IPS-NIHi11 (cell line): ENCODE measurements around the gene TMEM123.
A peak's percentile ranks its signal among the peaks of the same experiment; 100 is the strongest.

Experiments
- DNase-seq: peaks from one replicate; pipeline ENCODE4 v3.0.0; 2012; ENCODE audit warnings: mixed read lengths, low spot score

Gene TMEM123

DNA sequence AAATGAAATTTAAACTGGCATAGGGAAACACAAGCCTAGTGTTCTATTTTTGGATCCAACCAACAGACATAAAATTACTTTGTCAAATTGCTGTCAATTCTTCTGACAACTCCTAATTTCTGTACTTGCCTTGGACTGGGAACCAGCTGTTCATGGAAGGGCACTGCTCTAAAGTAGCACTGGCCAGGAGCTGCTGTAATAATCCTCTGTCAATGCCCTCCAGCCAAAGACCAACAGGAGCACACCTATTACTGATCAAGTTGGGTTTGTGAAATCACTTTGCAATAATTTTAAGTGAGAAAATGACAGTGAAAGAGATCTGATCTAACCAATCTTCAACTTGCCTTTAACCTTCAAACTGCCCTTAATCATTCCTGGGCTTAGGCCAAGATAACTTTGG lies 18.9 kb upstream of the TMEM123 start:
- no peak for DNase-seq

DNA sequence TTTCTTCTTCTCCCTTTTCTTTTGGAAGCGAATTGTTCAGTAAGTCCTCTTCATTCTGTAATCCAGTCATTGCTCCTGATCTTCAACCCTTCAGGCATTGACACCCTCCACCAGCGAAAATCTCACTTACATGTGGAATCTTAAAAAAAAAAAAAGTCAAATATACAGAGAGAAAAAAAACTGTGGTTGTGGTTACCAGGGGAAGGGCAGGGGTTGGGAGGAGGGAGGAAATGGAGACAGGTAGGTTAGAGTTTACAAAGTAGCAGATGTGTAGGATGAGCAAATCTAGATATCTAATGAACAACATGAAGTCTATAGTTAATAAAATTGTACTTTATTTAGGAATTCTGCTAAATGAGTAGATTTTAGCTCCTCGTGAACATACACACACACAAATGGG lies 17.7 kb upstream of the TMEM123 start:
- no peak for DNase-seq

DNA sequence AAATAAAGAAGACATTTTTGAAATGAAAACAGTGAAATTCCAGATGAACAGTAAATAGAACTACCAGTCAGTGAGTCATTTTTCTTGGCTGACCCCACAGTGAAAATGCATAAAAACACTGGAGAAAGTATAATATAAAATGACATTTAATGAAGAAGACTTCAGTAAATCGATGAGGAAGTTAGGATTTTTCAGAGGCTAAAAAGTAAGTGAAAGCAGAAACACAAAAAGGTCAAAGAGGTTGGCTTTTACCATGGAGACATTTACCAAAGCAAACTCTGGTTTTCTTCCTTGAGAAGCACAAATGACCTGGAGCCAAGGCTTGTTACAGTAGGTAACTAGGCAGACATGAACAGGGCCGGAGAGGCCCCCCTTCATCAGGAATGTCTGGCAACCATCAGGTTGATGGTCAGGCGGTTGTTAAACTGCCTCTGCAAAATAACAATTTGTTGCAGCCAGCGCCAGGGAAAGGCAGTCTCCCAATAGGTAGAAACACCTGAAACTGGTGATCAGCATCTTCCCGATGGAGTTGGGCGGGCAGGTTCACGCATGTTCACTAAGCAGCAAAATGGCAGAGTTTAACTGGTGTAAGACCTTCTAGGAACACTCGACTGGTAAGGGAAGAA lies 16.7 kb upstream of the TMEM123 start:
- DNase-seq, result no peak

DNA sequence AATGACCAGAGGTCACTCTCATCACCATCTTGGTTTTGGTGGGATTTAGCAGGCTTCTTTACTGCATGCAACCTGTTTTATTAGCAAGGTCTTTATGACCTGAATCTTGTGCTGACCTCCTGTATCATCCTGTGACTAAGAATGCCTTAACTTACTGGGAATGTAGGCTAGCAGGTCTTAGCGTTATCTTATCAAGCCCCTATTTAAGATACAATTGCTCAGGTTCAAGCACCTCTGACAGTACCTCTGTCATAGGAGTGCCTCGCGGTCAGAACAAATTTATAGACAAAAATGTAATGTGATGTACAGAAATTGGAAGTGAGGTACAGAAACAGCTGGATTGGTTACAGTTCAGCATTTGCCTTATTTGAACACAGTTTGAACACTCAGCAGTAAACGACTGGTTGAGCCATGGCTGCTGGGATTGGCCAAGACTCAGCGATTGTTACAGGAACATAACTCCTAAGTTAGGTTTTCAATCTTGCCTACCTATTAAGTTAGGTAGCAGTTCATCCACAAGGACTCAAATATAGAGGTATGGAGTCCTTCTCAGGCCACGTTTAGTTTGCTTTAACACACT lies 16.1 kb upstream of the TMEM123 start:
- no peak for DNase-seq

DNA sequence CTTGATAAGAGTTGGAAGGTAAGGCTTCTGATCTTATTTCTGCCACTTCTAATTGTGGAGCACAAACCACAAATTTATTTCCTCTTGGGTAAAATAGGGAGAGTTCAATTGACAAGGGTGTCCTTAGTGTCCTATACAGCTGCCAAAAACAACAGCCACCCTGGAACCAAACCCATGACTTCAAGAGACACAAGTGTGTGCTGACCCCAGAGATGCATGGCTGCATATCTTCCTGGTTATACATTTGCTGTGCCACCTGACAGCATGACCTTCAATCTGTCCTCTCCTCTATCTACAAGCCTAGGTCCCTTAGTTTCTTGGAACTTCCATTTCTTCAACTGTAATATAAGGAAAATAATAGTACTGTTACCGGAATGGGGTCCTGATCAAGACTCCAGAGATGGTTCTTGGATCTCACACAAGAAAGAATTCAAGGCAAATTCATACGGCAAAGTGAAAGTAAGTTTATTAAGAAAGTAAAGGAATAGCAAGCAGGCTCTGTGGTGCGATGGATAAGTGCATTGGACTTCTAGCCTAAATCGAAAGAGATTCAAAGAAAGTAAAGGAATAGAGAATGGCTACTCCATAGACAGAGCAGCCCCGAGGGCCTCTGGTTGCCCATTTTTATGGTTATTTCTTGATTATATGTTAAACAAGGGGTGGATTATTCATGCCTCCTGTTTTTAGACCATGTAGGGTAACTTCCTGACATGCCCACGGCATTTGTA lies 15.5 kb upstream of the TMEM123 start:
- no peak for DNase-seq

DNA sequence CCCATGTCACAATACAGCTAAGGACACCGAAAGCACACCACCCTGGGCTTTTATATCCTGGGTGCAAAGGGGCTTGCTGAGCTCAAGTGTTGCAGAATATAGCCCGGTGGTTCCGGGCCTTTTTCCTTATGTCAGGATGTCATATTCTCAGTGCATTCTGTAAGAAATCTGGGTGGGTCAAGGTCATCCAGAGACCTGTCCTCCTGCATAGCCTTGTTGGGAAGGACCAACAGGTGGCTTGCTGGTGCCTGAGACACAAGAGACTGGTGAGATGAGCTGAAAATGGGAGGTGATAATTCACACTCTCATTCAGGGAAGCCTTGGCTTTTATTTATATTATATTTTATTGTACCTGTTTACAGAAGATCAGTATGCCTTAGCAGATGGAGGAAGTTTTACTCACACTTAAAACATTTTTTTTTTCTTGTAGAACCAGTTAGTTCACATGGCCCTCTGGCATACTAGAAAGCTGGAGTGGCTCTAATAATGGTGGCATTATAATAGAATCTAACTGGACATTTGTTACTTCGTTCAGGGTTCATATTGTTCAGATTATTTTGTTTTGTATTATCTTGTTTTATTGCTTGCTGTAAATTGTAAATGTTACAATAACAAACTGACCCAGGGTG lies 14.6 kb upstream of the TMEM123 start:
- no peak for DNase-seq

DNA sequence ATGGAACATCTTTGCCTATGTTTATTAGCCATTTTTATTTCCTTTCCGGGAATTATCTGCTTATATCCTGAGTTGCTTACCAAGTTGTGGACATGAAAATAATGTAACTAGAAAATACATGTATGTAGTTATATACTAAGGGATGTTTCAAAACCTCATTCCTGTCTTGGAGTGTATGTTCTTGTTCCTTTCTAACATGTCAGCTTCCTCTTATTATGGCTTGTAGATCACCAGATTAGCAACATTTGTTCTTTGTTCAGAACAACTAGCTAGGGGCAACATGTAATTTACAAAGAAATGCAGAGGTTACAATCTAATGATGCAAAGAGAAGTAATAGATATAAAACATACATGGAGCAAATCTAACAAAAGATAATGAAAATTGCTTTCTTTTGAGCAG lies 13.1 kb upstream of the TMEM123 start:
- DNase-seq, result no peak

DNA sequence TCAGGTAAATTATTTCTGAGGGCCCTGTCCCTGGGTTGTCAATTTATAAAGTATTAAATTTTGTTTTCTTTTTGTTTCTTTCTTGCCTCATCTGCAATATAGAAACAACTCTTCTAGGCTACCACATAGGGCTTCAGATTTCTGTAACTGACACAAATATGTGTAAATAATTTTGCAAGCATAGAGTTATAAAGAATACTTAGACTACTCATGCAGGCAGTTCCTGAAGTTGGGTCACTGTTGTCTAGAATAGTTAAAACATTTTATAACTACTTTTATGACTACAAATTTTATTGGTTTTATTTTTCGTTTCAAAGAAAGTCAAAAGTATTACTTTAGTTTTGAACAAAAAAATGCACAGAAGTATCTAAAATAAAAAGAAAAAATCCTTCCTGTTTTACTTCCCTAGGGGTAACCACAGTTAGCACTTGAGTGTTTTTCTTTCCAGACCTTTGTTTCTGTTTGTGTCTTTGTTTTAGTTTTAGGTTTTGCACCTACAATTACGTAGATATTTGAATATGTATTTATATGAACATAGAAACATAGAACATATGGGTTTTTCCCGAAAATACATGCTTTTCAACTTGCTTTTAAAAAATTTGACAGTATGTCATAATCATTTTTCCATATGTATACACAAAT lies 12.4 kb upstream of the TMEM123 start:
- DNase-seq, result no peak

DNA sequence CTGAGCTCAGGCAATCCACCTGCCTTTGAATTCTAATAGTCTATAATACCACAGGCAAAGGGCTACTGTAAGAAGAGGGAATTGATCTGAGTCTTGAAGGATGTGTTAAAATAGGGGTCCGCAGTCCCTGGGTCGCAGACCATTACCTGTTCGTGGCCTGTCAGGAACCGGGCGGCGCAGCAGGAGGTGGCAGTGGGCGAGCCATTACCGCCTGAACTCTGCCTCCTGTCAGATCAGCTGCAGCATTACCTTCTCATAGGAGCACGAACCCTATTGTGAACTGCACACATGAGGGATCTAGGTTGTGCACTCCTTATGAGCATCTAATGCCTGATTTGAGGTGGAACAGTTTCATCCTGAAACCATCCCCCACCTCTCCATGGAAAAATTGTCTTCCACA lies 11.5 kb upstream of the TMEM123 start:
- no peak for DNase-seq

DNA sequence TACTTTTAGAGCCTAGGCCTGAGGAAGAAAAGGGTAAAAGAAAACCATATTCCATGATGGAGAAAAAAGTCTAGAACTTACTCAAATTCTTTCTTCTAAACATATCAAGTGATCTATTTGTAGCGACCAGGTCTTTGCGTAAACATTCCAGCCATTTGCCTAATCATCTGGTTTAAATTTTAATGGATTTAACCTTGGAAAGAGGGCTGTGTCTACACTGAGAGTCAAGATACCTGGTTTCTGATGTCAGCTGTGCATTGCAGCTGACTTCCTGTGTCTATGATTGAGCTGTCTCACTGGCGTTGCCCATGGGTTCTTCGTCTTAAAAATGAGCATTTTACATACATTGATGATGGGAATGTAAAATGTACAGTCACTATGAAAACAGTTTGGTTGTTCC lies 10.0 kb upstream of the TMEM123 start:
- DNase-seq, result no peak

DNA sequence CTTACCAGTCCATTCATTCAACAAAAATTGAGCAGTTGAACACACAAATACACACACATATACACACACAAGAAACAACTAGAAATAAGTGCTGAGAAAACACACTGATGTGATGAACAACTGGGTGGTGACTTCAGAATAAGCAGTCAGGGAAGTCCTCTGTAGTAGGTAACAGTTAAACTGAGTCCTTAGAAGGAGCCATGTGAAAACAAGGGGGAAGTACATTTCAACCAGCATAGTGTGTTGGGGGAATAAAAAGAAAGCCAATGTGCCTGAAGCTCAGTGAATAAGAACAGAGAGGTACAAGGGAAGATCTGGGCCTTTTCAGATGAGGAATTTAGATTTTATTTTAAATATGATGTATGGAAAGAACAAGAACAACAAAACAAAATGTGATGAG lies 6.8 kb upstream of the TMEM123 start:
- DNase-seq, result no peak

DNA sequence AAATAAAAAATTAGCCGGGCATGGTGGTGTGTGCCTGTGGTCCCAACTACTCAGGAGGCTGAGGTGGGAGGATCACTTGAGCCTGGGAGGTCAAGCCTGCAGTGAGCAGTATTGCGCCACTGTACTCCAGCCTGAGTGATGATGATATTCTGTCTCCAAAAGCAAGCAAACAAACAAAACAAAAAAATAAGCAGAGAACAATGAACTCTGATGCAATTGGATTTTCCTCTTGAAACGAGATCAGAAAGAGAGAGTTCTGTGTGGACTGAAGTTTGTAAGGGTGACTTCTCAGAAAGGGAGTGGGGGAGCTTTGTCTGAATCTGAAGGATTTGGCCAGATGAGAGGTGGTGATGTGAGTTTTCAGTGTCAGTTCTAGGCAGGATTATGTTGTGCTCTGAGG lies 6.0 kb upstream of the TMEM123 start:
- no peak for DNase-seq

DNA sequence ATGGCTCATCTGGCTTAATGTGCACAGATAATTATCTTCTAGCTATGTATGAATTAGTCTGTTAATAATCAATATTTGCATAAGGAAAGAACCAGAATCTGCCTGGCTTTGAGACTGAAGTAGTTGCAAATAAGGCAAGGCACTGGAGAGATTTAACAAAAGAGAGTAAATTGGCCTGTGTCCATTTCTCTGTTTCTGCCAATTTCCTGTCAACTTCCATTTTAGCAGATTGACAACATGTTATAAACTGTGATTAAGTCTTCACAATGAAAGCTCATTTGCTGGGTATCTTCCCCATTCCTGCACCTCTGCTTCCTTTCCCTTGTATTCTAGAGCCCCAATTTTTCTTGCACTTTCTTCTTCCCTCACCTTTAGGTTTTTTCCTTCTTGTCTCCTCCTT lies 5.3 kb upstream of the TMEM123 start:
- DNase-seq, result no peak

DNA sequence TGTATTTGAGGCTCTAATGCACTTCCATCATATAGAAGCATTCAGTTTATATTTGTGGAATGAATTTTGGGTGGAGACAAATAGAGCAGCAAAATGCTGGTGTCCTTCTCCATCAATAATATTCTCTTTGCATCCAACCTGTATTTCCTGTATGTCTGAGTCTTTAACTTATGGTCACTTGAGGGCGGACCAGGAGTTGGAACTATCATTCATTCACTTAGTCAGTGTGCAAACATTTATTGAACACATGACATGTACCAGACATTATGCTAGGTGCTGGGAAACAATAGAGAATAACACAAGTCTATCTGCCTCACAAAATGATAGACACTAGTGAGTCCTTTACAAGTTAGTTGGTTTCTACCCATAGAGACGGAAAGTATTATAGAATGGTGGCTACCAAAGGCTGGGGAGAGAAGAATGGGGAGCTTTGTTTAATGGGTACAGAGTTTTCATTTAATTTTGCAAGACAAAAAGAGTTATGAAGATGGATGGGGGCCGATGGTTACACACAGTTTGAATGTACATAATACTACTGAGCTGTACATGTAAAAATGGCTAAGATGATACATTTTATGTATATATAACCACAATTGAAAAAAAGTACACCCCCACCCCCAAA lies 4.6 kb upstream of the TMEM123 start:
- DNase-seq, result no peak

DNA sequence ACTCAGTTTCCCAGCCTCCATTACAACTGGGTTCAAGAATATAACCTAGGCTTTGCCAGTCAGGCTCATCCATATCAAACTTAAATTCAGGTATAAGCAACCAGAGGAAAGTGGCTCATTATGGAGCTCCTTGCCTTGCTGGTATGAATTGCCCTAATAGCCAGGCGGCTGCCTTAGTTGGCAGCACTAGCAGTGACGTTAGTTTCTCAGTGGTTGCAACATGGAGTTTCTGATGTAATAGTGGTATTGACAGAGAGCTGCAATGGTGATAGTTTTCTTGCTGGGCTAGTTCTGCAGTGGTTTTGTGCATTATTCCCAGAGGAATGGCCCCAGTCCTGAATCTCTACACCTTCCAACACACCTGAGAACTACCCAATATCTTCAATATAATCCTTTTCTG lies 3.8 kb upstream of the TMEM123 start:
- no peak for DNase-seq

DNA sequence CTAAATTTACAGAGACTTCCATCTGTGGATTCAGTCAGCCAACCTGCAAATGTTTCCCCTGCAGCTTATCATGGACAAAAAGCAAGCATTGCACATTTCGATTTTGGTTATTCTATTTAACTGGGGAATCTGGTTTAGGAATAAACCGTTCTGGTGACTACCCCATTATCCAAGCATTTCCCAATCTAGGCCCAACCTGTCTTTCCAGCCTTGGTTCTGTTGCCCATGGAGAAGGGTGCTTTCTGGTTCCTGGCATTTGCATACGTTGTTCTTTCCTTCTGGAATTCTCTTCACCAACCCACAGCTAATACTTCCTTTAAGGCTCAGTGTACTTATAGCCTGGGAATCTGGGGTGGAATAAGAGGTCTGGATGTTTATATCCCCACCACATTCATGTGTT lies 1.4 kb upstream of the TMEM123 start:
- no peak for DNase-seq

DNA sequence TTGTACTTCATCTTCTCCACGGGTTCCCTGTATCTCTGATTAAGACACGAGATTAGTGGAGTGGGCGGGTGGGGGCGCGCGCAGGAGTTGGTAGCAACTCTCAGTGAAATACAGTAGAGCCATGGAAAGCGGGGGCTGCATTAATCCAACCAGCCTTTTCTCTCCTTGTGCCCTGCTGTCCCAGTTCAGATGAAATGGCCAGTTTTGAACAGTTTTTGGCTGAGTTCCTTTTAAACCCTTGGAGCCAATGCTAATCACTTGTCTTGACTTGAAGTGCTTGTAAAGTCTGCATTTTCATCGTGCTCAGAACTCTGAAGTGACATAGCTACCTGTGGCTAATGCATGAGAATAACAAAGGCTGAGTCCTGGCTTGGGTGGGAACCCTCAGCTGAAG lies 734 bp upstream of the TMEM123 start:
- DNase-seq, result no peak

DNA sequence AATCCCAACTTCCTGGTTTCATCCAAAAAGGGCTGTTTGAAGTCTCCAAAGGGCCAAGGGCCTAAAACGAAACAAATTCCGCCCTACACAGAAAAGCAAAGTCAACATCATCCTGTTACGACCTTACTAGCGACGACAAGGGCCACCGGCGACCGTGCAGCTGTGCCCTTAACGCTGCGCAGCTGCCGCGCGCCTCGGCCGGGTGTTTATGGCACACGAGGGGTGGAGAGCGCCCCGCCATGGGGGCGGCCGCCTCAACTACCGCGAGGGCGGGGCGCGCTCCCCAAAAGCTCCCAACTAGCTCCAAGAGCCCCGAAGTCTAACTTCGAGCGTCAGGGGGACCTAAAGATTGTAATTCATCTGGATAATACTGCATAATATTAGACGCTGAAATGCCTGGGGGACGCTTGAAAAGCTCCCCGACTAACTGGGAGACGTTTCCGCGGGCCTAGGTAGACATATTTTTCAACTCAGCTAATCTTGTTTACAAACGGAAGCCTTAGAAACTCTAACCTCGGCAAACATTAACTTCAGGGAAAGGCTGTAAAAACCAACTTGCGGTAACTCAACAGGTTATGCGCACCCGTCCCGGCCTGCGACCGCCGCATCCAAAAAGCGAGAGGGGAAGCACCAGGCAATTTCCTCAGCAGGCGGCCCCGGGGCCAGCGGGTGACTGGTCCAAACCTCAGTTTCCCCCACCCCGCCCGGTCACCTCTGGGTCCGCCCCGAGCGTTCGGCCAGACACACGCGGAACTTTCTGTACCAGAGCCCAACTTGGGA lies 694 bp downstream of the TMEM123 start:
- peak; percentile 60 for DNase-seq

DNA sequence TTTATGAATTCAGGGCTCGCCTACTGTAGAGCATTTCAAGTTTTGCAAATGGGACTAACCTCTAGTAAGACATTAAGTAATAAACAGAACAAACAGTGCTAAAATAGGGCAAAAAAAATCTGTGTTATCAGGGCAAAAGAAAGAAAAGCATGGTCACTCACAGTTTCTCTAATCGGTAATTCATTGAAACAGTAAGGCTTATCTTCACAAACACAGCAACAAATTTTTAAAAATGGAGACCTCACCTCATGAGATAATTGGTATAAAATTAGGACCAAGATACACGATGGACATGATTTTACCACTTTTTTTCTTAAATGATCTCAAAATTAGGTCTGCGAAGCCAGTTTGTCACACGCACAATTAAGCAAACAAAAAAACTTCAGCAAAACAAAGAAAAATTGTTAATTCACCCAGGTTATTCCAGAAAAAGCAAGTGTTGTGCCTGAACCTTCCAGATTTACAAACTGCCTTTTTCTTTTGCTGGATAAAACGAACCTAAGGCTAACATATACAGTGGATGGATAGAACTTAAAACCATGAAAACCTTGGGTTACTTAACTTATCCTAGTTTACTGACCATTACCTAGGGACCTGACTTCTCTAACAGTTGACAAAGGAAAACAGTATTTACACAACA lies 1.4 kb downstream of the TMEM123 start:
- no peak for DNase-seq

DNA sequence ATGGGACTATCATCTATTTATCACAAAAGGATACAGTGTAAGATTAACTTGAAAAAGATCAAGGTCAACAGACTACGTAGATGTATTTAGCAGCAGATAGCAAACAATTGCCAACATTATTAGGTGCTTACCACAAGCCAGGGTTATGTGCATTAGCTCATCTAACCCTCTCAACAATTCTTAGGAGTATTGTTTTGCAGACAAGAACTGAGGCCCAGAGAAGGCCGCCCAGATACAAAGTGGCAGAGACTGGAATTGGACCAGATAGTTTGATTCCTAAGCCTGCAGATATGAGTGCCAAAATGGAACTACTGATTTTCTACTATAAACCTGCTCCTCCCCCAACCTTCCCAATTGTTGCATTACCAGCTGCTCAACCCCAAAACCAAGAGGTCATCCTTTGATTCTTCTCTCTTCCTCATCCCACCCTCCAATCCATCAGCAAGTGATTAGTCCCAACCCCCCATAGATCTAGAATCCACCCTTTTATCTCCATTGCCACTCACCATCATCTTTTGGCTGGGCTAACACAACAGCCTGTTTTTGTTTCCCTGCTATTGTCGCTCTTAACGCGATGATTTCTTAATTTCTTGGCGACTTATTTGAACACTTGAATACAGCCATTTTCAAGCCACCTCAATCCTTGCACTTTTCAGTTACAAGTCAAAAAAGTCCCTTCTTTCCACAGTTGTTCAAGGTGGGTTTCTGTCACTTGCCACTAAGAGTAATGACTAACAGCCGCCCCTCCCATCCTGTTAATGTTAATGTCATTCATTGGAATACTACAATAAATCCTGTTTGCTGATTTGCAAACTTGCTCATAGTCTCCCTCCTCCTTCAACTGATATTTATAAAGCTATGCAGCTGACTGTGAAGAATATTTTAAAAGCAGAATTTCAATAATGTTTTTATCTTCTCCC lies 2.7 kb downstream of the TMEM123 start:
- DNase-seq, result no peak
